IMR-90 (cell line): ENCODE data around the gene GALNT16.

Source experiments
- BHLHE40 ChIP-seq: fragments of 150-350 bp; IDR thresholded peaks from 2 replicates; pipeline ENCODE4 v1.6.1; 2016; ENCODE audit warnings: mild to moderate bottlenecking, low read depth, low read length
- CEBPB ChIP-seq: IDR thresholded peaks from 2 replicates; pipeline ENCODE4 v1.6.1; 2012; ENCODE audit warnings: low read depth, low read length, improper control_type of control experiment
- CTCF ChIP-seq: conservative IDR thresholded peaks from 2 replicates; pipeline ENCODE4 v1.5.1; 2012; ENCODE audit warnings: mild to moderate bottlenecking, low read depth, low read length, improper control_type of control experiment
- FOS ChIP-seq: fragments of 150-350 bp; IDR thresholded peaks from 2 replicates; pipeline ENCODE4 v1.6.1; 2016; ENCODE audit warnings: low read depth, low read length
- POLR2A ChIP-seq: IDR thresholded peaks from 2 replicates; pipeline ENCODE4 v1.6.1; 2012; ENCODE audit warnings: mild to moderate bottlenecking, low read depth, low read length
- RAD21 ChIP-seq: IDR thresholded peaks from 2 replicates; pipeline ENCODE4 v1.6.1; 2012; ENCODE audit warnings: low read length, improper control_type of control experiment
- USF2 ChIP-seq: fragments of 150-350 bp; IDR thresholded peaks from 2 replicates; pipeline ENCODE4 v1.6.1; 2017; ENCODE audit warnings: mild to moderate bottlenecking, antibody characterized with exemption, low read length, low read depth

DNA sequence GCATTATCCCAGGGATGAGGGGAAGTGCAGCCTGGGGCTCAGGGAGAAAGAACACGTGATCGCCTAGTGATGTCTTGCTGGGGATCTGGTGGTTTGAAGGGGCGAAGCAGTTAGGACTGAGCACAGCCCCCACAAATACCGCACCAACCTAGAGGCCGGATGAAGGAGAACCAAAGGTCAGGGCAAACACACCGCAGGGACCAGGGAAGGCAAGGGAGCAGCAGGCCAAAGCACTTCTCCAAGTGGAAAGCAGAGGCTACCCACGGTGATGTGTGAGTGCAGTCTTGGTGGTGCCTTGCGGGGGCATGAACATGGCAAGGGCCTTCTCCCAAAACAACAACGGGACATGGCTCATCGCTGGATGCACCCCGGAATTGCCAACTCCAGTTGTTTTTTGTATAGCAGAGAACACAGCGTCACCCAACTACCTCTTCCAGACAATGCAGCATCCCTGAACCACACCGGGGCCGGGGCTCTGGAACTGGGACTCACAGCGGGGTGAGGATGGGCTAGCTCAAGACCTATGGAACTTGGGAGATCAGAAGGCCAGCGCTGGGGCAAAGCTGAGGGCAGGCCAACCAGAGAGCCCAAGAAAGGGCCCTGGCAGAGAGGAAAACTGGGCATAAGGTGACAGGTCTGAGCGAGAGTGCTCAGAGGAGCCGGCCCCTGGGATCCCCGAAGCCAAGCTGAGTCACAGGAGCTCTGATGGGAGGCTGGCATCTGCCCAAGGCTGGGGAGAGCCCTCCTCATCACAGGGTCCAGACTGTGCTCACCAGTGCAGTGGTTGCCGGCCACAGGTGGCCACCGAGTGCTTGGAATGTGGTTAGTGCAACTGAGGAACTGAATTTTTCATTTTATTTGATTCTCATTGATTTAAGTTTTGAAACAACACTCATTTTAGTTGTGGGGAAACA is 11.1 kb downstream of the GALNT16 start:
- no peak for TF ChIP-seq CTCF
- no peak for TF ChIP-seq CEBPB
- TF ChIP-seq RAD21: no peak
- TF ChIP-seq POLR2A: no peak
- TF ChIP-seq BHLHE40: no peak
- TF ChIP-seq FOS: no peak
- TF ChIP-seq USF2: no peak
